H9 (cell line): Measurements from ENCODE around the gene SOCS3. TPM values are rescaled to one million over a fixed set of nuclear protein-coding genes. Genes with fewer than 3 reads are reported as not detected.

Experiments
- DNase-seq: peaks from one replicate; pipeline ENCODE4 v3.0.0-alpha.2; 2017
- H2AFZ ChIP-seq: one replicate; pipeline ENCODE4 v1.6.1; 2013; ENCODE audit warnings: mild to moderate bottlenecking, low read length, control low read depth, moderate library complexity
- H2AK5ac ChIP-seq: 2 replicates; pipeline ENCODE4 v1.6.1; 2013; ENCODE audit warnings: low read length, control low read depth, mixed read lengths; ENCODE audit not compliant: insufficient read length
- H2BK120ac ChIP-seq: one replicate; pipeline ENCODE4 v1.6.1; 2013; ENCODE audit warnings: low read depth, mild to moderate bottlenecking, low read length, control low read depth, inconsistent platforms; ENCODE audit not compliant: poor library complexity, severe bottlenecking
- H2BK12ac ChIP-seq: 2 replicates; pipeline ENCODE4 v1.6.1; 2013; ENCODE audit warnings: low read length, control low read depth, mixed read lengths, low read depth; ENCODE audit not compliant: insufficient read length
- H2BK15ac ChIP-seq: 2 replicates; pipeline ENCODE4 v1.6.1; 2013; ENCODE audit warnings: low read depth, low read length, control low read depth
- H2BK20ac ChIP-seq: one replicate; pipeline ENCODE4 v1.6.1; 2013; ENCODE audit warnings: low read depth, mild to moderate bottlenecking, low read length, control low read depth, inconsistent platforms; ENCODE audit not compliant: poor library complexity, severe bottlenecking
- H2BK5ac ChIP-seq: 2 replicates; pipeline ENCODE4 v1.6.1; 2013; ENCODE audit warnings: low read length, control low read depth, mixed read lengths; ENCODE audit not compliant: insufficient read length
- H3K14ac ChIP-seq: 2 replicates; pipeline ENCODE4 v1.6.1; 2013; ENCODE audit warnings: low read length, control low read depth; ENCODE audit not compliant: insufficient read depth
- H3K18ac ChIP-seq: 2 replicates; pipeline ENCODE4 v1.6.1; 2013; ENCODE audit warnings: low read depth, mild to moderate bottlenecking, mixed read lengths, low read length, control low read depth; ENCODE audit not compliant: insufficient read length
- H3K23ac ChIP-seq: 2 replicates; pipeline ENCODE4 v1.6.1; 2013; ENCODE audit warnings: low read length, control low read depth, mixed read lengths, low read depth; ENCODE audit not compliant: insufficient read length
- H3K23me2 ChIP-seq: 2 replicates; pipeline ENCODE4 v1.6.1; 2013; ENCODE audit warnings: low read depth, mild to moderate bottlenecking, mixed read lengths, low read length, control low read depth; ENCODE audit not compliant: insufficient read length, poor library complexity, severe bottlenecking
- H3K27ac ChIP-seq: 2 replicates; pipeline ENCODE4 v1.5.1; 2013; ENCODE audit warnings: low read length, control low read depth, mixed read lengths, low read depth; ENCODE audit not compliant: insufficient read length
- H3K27me3 ChIP-seq: 2 replicates; pipeline ENCODE4 v1.6.1; 2013; ENCODE audit warnings: low read length, control low read depth, inconsistent platforms; ENCODE audit not compliant: insufficient read depth
- H3K4ac ChIP-seq: 2 replicates; pipeline ENCODE4 v1.6.1; 2013; ENCODE audit warnings: low read depth, mild to moderate bottlenecking, control low read depth, inconsistent platforms, low read length, moderate library complexity
- H3K4me1 ChIP-seq: 2 replicates; pipeline ENCODE4 v1.6.1; 2013; ENCODE audit warnings: low read length, control low read depth, inconsistent platforms; ENCODE audit not compliant: insufficient read depth
- H3K4me2 ChIP-seq: 2 replicates; pipeline ENCODE4 v1.6.1; 2013; ENCODE audit warnings: low read length, control low read depth, mixed read lengths; ENCODE audit not compliant: insufficient read length, insufficient read depth
- H3K56ac ChIP-seq: 2 replicates; pipeline ENCODE4 v1.6.1; 2013; ENCODE audit warnings: low read depth, mild to moderate bottlenecking, mixed read lengths, low read length, control low read depth; ENCODE audit not compliant: insufficient read length
- H3K79me1 ChIP-seq: 2 replicates; pipeline ENCODE4 v1.6.1; 2013; ENCODE audit warnings: low read depth, mild to moderate bottlenecking, moderate library complexity, low read length, control low read depth, inconsistent platforms; ENCODE audit not compliant: insufficient read depth, poor library complexity, severe bottlenecking
- H3K79me2 ChIP-seq: 2 replicates; pipeline ENCODE4 v1.6.1; 2013; ENCODE audit warnings: low read length, control low read depth, inconsistent platforms; ENCODE audit not compliant: insufficient read depth
- H3K9ac ChIP-seq: 2 replicates; pipeline ENCODE4 v1.6.1; 2013; ENCODE audit warnings: low read length, control low read depth, mixed read lengths; ENCODE audit not compliant: insufficient read length; ENCODE audit errors: extremely low read depth
- H3K9me3 ChIP-seq: one replicate; pipeline ENCODE4 v1.6.1; 2013; ENCODE audit warnings: low read depth, low read length, inconsistent platforms; ENCODE audit not compliant: control insufficient read depth
- H3T11ph ChIP-seq: one replicate; pipeline ENCODE4 v1.6.1; 2013; ENCODE audit warnings: mild to moderate bottlenecking, low read length, control low read depth, inconsistent platforms
- H4K20me1 ChIP-seq: one replicate; pipeline ENCODE4 v1.6.1; 2013; ENCODE audit not compliant: control insufficient read depth, insufficient read length, insufficient read depth
- H4K5ac ChIP-seq: 2 replicates; pipeline ENCODE4 v1.6.1; 2013; ENCODE audit warnings: low read depth, mild to moderate bottlenecking, mixed read lengths, low read length, control low read depth; ENCODE audit not compliant: insufficient read length
- H4K8ac ChIP-seq: replicated peaks from 2 replicates; pipeline ENCODE4 v1.6.1; 2013; ENCODE audit warnings: low read length, control low read depth, mixed read lengths, low read depth; ENCODE audit not compliant: insufficient read length
- H4K91ac ChIP-seq: 2 replicates; pipeline ENCODE4 v1.6.1; 2013; ENCODE audit warnings: low read depth, mild to moderate bottlenecking, moderate library complexity, mixed read lengths, low read length, control low read depth; ENCODE audit not compliant: insufficient read length
- H3K27ac Mint-ChIP-seq, 3 experiments: 2 replicates in 2 of 3; 3 replicates in 1 of 3; pipeline ENCODE4 v1.8.0; 2020 to 2021; ENCODE audit warnings: mixed read lengths in 3 of 3, mild to moderate bottlenecking in 1 of 3, moderate library complexity in 1 of 3
- H3K27me3 Mint-ChIP-seq: 2 replicates; pipeline ENCODE4 v1.8.0; 2021; ENCODE audit warnings: low read depth, mild to moderate bottlenecking, moderate library complexity, mixed read lengths
- H3K36me3 Mint-ChIP-seq, 3 experiments: 2 replicates in 2 of 3; 3 replicates in 1 of 3; pipeline ENCODE4 v1.8.0; 2020 to 2021; ENCODE audit warnings: low read depth in 3 of 3, mixed read lengths in 3 of 3; ENCODE audit not compliant: insufficient read depth in 1 of 3
- H3K4me1 Mint-ChIP-seq, 2 experiments: 2 replicates each; pipeline ENCODE4 v1.8.0; 2020; ENCODE audit warnings: mixed read lengths in 2 of 2
- H3K4me3 Mint-ChIP-seq, 2 experiments: 2 replicates in 1 of 2; 3 replicates in 1 of 2; pipeline ENCODE4 v1.8.0; 2020 to 2021; ENCODE audit warnings: mild to moderate bottlenecking in 2 of 2, mixed read lengths in 2 of 2, moderate library complexity in 1 of 2
- H3K9me3 Mint-ChIP-seq, 2 experiments: 2 replicates in 1 of 2; 3 replicates in 1 of 2; pipeline ENCODE4 v1.8.0; 2020; ENCODE audit warnings: mild to moderate bottlenecking in 2 of 2, mixed read lengths in 2 of 2, moderate library complexity in 1 of 2
- WGBS: extraction: QIAGEN DNeasy Blood & Tissue Kit; methylation state at CpG from one replicate; pipeline ENCODE4 v1.1.7; 2013; ENCODE audit warnings: missing lambda C conversion rate, low lambda C conversion rate, mixed read lengths; ENCODE audit not compliant: insufficient read length; ENCODE audit errors: extremely low coverage; 5-methylcytosine and 5-hydroxymethylcytosine counted together
- total RNA-seq: library from RNA; stranded (reverse); gene quantifications from 2 replicates; pipeline ENCODE4 v1.2.1, GENCODE V29; 2021
- TF ChIP-seq, protein P1 (sequence below): fragments of 200-600 bp; sonication (generic); conservative IDR thresholded peaks from 3 replicates; pipeline ENCODE4 v1.8.0; 2021; ENCODE audit warnings: antibody characterized with exemption, mild to moderate bottlenecking

The SOCS3 gene
- total RNA-seq, 1 experiment from 2014 or later, result 9.5 TPM

- no peak overlapping the region for H3K27ac ChIP-seq
- no peak overlapping the region for H3K4me2 ChIP-seq
- no peaks in the 10 kb centered on the region for H3K4me1 ChIP-seq
- no peak overlapping the region for H4K91ac ChIP-seq
- no peaks in the 10 kb centered on the region for H3K27me3 ChIP-seq
- H3K4ac ChIP-seq, result no peak overlapping the region
- no peaks in the 10 kb centered on the region for H4K20me1 ChIP-seq
- H3K56ac ChIP-seq, result no peak overlapping the region
- H3K79me2 ChIP-seq, result no peaks in the 10 kb centered on the region
- H4K8ac ChIP-seq, result no peak overlapping the region
- H2AFZ ChIP-seq, result no peak overlapping the region
- H3K27me3 Mint-ChIP-seq, result peaks cover 11% of the 10 kb centered on the region
- H3K9me3 ChIP-seq, result no peaks in the 10 kb centered on the region
- H3K4me3 Mint-ChIP-seq, result no peak overlapping the region
- no peak overlapping the region for H4K5ac ChIP-seq
- H2BK12ac ChIP-seq, result no peak overlapping the region
- H3K36me3 Mint-ChIP-seq, result peaks cover 3 to 9% (median 4%) of the 10 kb centered on the region in 3 experiments; a peak in 4 of 7 replicates
- H3K23ac ChIP-seq, result no peak overlapping the region
- H3K4me1 Mint-ChIP-seq, result peaks cover 8 to 12% of the 10 kb centered on the region in 2 experiments
- peaks cover 12 to 17% of the 10 kb centered on the region in 2 experiments for H3K9me3 Mint-ChIP-seq
- H3K23me2 ChIP-seq, result no peaks in the 10 kb centered on the region
- no peak overlapping the region for H2AK5ac ChIP-seq
- no peak overlapping the region for H2BK15ac ChIP-seq
- no peak overlapping the region; the same call in 1 of the 2 replicates for H3K14ac ChIP-seq
- H3K9ac ChIP-seq, result no peak overlapping the region
- WGBS, result no CpG with 5 or more reads among the region's 1 CpG
- H2BK20ac ChIP-seq, result no peak overlapping the region
- no peak overlapping the region for H3T11ph ChIP-seq
- H2BK5ac ChIP-seq, result no peak overlapping the region
- no peak overlapping the region for H3K18ac ChIP-seq
- no peak overlapping the region for H2BK120ac ChIP-seq
- no peak overlapping the region for H3K27ac Mint-ChIP-seq
- no peaks in the 10 kb centered on the region for H3K79me1 ChIP-seq
- TF ChIP-seq, protein P1, sequence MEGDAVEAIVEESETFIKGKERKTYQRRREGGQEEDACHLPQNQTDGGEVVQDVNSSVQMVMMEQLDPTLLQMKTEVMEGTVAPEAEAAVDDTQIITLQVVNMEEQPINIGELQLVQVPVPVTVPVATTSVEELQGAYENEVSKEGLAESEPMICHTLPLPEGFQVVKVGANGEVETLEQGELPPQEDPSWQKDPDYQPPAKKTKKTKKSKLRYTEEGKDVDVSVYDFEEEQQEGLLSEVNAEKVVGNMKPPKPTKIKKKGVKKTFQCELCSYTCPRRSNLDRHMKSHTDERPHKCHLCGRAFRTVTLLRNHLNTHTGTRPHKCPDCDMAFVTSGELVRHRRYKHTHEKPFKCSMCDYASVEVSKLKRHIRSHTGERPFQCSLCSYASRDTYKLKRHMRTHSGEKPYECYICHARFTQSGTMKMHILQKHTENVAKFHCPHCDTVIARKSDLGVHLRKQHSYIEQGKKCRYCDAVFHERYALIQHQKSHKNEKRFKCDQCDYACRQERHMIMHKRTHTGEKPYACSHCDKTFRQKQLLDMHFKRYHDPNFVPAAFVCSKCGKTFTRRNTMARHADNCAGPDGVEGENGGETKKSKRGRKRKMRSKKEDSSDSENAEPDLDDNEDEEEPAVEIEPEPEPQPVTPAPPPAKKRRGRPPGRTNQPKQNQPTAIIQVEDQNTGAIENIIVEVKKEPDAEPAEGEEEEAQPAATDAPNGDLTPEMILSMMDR, result no peak
- DNase-seq, result no peak
Measured at GRCh38 chr17:78306913-78307312, 53.0 kb downstream of the SOCS3 start.

Other genes starting within 250 kb of the SOCS3 start
- gene TMC6, start 231.3 kb downstream of the SOCS3 start, total RNA-seq, result 85.7 and 86.8 TPM in 2 replicates
- gene TMC8, start 229.3 kb downstream of the SOCS3 start, total RNA-seq, result 1.0 and 1.9 TPM in 2 replicates
- not detected in 2 replicates for gene C17orf99, start 213.7 kb downstream of the SOCS3 start, total RNA-seq
- gene SYNGR2, start 191.5 kb downstream of the SOCS3 start, total RNA-seq, result 41.0 and 43.9 TPM in 2 replicates
- 95.8 and 98.7 TPM in 2 replicates for gene TK1, start 173.0 kb downstream of the SOCS3 start, total RNA-seq
- gene AFMID, start 172.7 kb downstream of the SOCS3 start, total RNA-seq, result 54.7 and 64.1 TPM in 2 replicates
- gene BIRC5, start 145.8 kb downstream of the SOCS3 start, total RNA-seq, result 97.8 and 104 TPM in 2 replicates
- 0.13 and 0.28 TPM in 2 replicates for gene TMEM235, start 128.4 kb downstream of the SOCS3 start, total RNA-seq
- 41.8 and 45.7 TPM in 2 replicates for gene PGS1, start 18.6 kb upstream of the SOCS3 start, total RNA-seq
- 0.13 and 0.33 TPM in 2 replicates for gene DNAH17, start 217.3 kb upstream of the SOCS3 start, total RNA-seq